Measurements from ENCODE around the gene OLA1.

OLA1 gene

DNA sequence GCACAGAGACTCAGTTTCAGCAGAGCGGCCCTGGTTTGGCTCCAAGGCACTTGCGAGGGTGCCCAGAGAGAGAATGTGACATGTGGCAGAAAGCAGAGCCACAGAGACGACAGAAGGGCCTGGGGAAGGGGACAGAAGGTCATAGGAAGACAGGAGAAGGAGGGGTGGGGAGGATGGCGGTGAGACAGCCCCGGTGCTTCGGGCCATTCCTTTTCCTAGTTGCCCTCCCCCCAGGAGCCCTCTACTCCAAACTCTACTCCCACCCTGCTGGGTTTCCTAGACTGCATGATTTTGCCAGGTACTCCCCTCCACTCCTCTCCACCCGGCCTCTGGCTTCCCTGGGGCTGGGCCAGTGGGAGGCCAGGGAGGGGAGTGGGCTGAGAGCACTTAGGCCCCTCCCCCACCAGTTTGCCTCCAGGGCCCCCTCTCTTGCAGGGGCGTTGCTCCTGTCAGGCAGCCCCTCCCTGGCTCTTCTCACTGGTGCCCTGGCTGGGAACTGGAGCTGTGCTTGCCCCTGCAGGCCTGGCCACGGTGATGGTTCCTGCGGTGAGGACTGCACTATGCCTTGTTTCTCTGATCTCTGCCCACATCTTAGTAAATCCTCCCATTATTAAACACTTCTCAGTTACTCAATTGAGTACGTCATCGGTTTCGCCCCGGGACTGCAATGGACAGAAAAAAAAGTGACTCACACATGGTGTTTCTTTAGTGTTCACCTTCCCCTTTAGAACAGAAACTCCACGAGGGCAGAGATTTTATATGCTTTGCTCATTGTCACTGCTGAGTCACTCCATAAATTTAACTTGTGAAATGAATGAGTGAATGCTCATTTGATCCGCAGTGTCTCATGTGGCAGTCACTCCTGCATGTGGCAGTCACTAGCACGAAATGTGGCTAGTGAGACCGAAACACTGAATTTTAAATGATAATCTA is 224.5 kb downstream of the OLA1 start:
- Histone ChIP-seq H3K79me2 (ENCODE audit: control insufficient read depth, low read length) (no peaks in the 10 kb centered on the region), H3F3A (ENCODE audit: control insufficient read depth, insufficient read depth) (no peaks in the 10 kb centered on the region), H3K36me3 (ENCODE audit: control insufficient read depth, low read length) (no peaks in the 10 kb centered on the region), H3K27me3 (ENCODE audit: control insufficient read depth, low read length) (no peaks in the 10 kb centered on the region), H3K4me1 (ENCODE audit: control insufficient read depth, low read length) (peaks cover 8% of the 10 kb centered on the region), H4K20me1 (ENCODE audit: control insufficient read depth, insufficient read depth, low read depth, low read length) (no peaks in the 10 kb centered on the region), H3K9me3 (ENCODE audit: control insufficient read depth, insufficient read depth, low read length) (no peaks in the 10 kb centered on the region), H3K9me2 (replicated peaks; ENCODE audit: control insufficient read depth, low read length) (no peaks in the 10 kb centered on the region), H3K4me3 (ENCODE audit: low read length) (no peak overlapping the region), H3K4me2 (ENCODE audit: low read length) (no peak overlapping the region), H3K27ac (ENCODE audit: low read depth, low read length) (no peak overlapping the region)
- no peak for TF ChIP-seq EZH2phosphoT487 (IDR thresholded peaks at IDR 0.05; ENCODE audit: borderline replicate concordance, low read length)
- TF ChIP-seq, protein P1, sequence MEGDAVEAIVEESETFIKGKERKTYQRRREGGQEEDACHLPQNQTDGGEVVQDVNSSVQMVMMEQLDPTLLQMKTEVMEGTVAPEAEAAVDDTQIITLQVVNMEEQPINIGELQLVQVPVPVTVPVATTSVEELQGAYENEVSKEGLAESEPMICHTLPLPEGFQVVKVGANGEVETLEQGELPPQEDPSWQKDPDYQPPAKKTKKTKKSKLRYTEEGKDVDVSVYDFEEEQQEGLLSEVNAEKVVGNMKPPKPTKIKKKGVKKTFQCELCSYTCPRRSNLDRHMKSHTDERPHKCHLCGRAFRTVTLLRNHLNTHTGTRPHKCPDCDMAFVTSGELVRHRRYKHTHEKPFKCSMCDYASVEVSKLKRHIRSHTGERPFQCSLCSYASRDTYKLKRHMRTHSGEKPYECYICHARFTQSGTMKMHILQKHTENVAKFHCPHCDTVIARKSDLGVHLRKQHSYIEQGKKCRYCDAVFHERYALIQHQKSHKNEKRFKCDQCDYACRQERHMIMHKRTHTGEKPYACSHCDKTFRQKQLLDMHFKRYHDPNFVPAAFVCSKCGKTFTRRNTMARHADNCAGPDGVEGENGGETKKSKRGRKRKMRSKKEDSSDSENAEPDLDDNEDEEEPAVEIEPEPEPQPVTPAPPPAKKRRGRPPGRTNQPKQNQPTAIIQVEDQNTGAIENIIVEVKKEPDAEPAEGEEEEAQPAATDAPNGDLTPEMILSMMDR (IDR thresholded peaks at IDR 0.05; ENCODE audit: low read depth, low read length, poor library complexity, severe bottlenecking), result no peak
